Muscle layer of duodenum (tissue), 2 donors: ENCODE data around the gene TMIGD3.

Source experiments
- H3K27ac ChIP-seq: one replicate; pipeline ENCODE4 v1.7.0; 2013; ENCODE audit warnings: mild to moderate bottlenecking, low read length
- H3K27me3 ChIP-seq: one replicate; pipeline ENCODE4 v1.7.0; 2013; ENCODE audit warnings: low read depth, mild to moderate bottlenecking, control low read depth, low read length
- H3K36me3 ChIP-seq, 2 donors: one replicate each; pipeline ENCODE4 v1.7.0; 2013; ENCODE audit warnings: low read length in 2 of 2, control low read depth in 1 of 2, mild to moderate bottlenecking in 1 of 2; ENCODE audit not compliant: insufficient read depth in 2 of 2, control insufficient read depth in 1 of 2
- H3K4me1 ChIP-seq, 2 donors: one replicate each; pipeline ENCODE4 v1.7.0; 2013; ENCODE audit warnings: low read length in 2 of 2, mild to moderate bottlenecking in 2 of 2, control low read depth in 1 of 2, moderate library complexity in 1 of 2; ENCODE audit not compliant: insufficient read depth in 2 of 2, control insufficient read depth in 1 of 2
- H3K4me3 ChIP-seq, 2 donors: one replicate each; pipeline ENCODE4 v1.7.0; 2013; ENCODE audit warnings: low read length in 2 of 2, low read depth in 1 of 2, mild to moderate bottlenecking in 1 of 2
- H3K9me3 ChIP-seq, 2 donors: one replicate each; pipeline ENCODE4 v1.7.0; 2013; ENCODE audit warnings: low read length in 2 of 2, control low read depth in 1 of 2, mild to moderate bottlenecking in 1 of 2; ENCODE audit not compliant: control insufficient read depth in 1 of 2
- donor health status: healthy.

TMIGD3 gene

GRCh38 chr1:111484391-111485026, 18.9 kb downstream of the TMIGD3 start:
- no peaks in the 10 kb centered on the region for H3K9me3 ChIP-seq
- H3K27ac ChIP-seq: no peak overlapping the region
- H3K27me3 ChIP-seq: no peaks in the 10 kb centered on the region
- H3K4me3 ChIP-seq: no peak overlapping the region
- no peaks in the 10 kb centered on the region for H3K36me3 ChIP-seq
- H3K4me1 ChIP-seq: peaks cover 0 to 5% of the 10 kb centered on the region in 2 donors

DNA sequence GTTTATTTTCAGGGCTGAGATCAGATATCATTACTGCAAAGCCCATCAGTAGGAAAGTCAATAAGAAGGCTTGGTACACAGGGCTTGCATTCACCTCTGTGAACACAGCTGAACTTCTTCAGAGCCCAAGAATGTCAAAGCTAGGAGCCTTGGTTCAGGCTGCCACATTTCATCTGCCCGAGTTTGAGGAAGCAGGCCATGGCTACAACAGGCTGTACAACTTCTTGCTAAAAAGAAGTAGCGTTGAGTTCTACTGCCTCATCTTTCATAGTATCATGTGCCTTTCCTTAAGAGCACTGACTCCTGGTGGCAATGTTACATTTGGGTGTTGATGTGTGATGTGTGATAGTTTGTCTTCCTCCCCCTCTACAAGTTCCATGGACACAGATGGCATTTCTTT, 19.6 kb downstream of the TMIGD3 start:
- no peaks in the 10 kb centered on the region for H3K27me3 ChIP-seq
- peaks cover 0 to 5% of the 10 kb centered on the region in 2 donors for H3K4me1 ChIP-seq
- H3K4me3 ChIP-seq: no peak overlapping the region
- no peaks in the 10 kb centered on the region for H3K9me3 ChIP-seq
- H3K36me3 ChIP-seq: no peaks in the 10 kb centered on the region
- no peak overlapping the region for H3K27ac ChIP-seq

DNA sequence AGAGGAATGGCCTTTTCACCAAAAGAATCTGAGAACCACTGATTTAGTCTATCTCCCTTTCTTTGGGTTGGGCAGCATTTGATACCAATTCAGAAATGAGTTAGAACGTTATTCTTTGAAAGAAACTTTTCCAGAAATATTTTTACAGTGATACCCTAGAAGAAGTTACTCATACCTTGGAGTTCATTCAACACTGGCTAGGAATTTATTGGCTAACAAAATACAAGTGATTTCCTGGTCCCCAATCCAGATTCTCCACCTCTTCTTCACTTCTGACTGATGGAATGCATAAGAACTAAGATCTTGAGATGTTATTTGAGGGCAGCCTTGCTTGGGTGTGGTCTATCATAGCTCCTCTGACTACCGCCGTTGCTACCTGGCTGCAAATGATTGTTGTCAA, 20.3 kb downstream of the TMIGD3 start:
- no peak overlapping the region for H3K27ac ChIP-seq

GRCh38 chr1:111481387-111482221, 21.8 kb downstream of the TMIGD3 start:
- no peaks in the 10 kb centered on the region for H3K9me3 ChIP-seq
- H3K27me3 ChIP-seq: no peaks in the 10 kb centered on the region
- H3K4me1 ChIP-seq: peaks cover 0 to 5% of the 10 kb centered on the region in 2 donors
- no peak overlapping the region for H3K27ac ChIP-seq
- no peaks in the 10 kb centered on the region for H3K36me3 ChIP-seq
- no peak overlapping the region for H3K4me3 ChIP-seq

More for the DNA sequence above, 20.3 kb downstream of the TMIGD3 start:
- Histone ChIP-seq H3K36me3 (no peaks in the 10 kb centered on the region), H3K27me3 (no peaks in the 10 kb centered on the region), H3K9me3 (no peaks in the 10 kb centered on the region), H3K4me1 (peaks cover 0 to 5% of the 10 kb centered on the region in 2 donors), H3K4me3 (no peak overlapping the region)

- Histone ChIP-seq H3K4me1 (peaks cover 0 to 5% of the 10 kb centered on the region in 2 donors), H3K27ac (no peak overlapping the region)
Measured at GRCh38 chr1:111480674-111481073, 22.8 kb downstream of the TMIGD3 start.

DNA sequence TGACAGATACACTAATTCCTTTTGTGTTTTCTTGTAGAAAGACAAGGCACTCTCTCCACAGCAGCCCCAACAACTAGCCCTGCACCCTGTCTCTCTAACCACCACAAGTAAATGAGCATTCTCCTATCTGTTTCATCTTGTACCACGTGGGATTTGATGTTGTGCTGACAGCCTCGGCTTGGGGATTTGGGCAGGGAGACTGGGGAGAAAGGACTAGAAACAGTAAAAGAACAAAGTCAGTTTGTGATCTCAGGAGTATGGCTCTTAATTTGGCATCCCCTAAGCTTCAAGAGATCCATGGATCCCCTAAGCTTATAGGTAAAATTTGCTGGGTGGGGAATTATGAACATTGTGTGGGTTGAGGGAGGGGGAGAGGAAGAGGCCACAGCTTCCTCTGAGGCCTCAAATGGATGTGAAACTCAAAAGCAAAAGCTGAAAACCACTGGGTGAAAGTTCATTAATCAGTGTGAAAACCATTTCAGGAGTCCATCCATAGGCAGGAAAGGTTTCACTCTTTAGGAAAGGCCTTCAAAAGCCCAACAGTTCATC, 26.6 kb downstream of the TMIGD3 start:
- Histone ChIP-seq H3K4me1 (peaks cover 0 to 3% of the 10 kb centered on the region in 2 donors), H3K9me3 (no peaks in the 10 kb centered on the region), H3K4me3 (no peak overlapping the region), H3K27me3 (no peaks in the 10 kb centered on the region), H3K27ac (peak overlapping the region; percentile 72), H3K36me3 (peaks cover 0 to 6% of the 10 kb centered on the region in 2 donors)

More at GRCh38 chr1:111480674-111481073, 22.8 kb downstream of the TMIGD3 start:
- H3K27me3 ChIP-seq: no peaks in the 10 kb centered on the region
- H3K4me3 ChIP-seq: no peak overlapping the region
- no peaks in the 10 kb centered on the region for H3K9me3 ChIP-seq
- H3K36me3 ChIP-seq: no peaks in the 10 kb centered on the region

GRCh38 chr1:111476214-111476613, 27.2 kb downstream of the TMIGD3 start:
- peak overlapping the region in 1 of 2 donors; percentile 7 for H3K4me3 ChIP-seq
- H3K27me3 ChIP-seq: no peaks in the 10 kb centered on the region
- H3K36me3 ChIP-seq: peaks cover 0 to 9% of the 10 kb centered on the region in 2 donors
- H3K27ac ChIP-seq: peak overlapping the region; percentile 72
- H3K9me3 ChIP-seq: no peaks in the 10 kb centered on the region
- no peaks in the 10 kb centered on the region for H3K4me1 ChIP-seq

- Histone ChIP-seq H3K27me3 (no peaks in the 10 kb centered on the region), H3K4me3 (peak overlapping the region in 1 of 2 donors; percentile 7), H3K9me3 (no peaks in the 10 kb centered on the region), H3K27ac (peak overlapping the region; percentile 72), H3K36me3 (peaks cover 0 to 14% of the 10 kb centered on the region in 2 donors), H3K4me1 (no peaks in the 10 kb centered on the region)
Measured at GRCh38 chr1:111475701-111476100, 27.7 kb downstream of the TMIGD3 start.

DNA sequence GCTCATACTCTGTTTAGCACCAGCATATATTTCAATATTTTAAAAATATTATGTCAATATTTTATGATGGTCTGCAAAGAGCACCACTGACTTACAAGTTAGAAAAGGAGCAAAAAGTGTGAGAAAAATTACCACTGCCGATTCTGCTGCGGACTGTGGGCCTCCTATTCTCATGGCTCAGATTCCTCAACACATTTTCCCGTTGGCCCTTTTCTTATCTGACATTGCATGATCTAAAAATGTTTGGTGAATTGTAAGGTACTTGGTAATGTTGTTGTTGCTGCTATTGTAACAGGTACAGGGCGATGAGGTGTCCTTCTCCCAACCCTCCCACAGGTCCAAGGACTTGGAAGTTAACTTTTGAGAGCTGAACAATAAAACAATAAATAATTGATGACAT, 28.9 kb downstream of the TMIGD3 start:
- Histone ChIP-seq H3K9me3 (no peaks in the 10 kb centered on the region), H3K36me3 (peaks cover 10 to 26% of the 10 kb centered on the region in 2 donors), H3K27me3 (no peaks in the 10 kb centered on the region), H3K4me3 (peak overlapping the region; percentile 40 to 57), H3K27ac (peak overlapping the region; percentile 93), H3K4me1 (no peaks in the 10 kb centered on the region)

GRCh38 chr1:111474106-111474505, 29.3 kb downstream of the TMIGD3 start:
- Histone ChIP-seq H3K36me3 (peaks cover 11 to 30% of the 10 kb centered on the region in 2 donors), H3K27ac (peak overlapping the region; percentile 93), H3K4me1 (no peaks in the 10 kb centered on the region), H3K4me3 (peak overlapping the region; percentile 40 to 57), H3K27me3 (no peaks in the 10 kb centered on the region), H3K9me3 (no peaks in the 10 kb centered on the region)

DNA sequence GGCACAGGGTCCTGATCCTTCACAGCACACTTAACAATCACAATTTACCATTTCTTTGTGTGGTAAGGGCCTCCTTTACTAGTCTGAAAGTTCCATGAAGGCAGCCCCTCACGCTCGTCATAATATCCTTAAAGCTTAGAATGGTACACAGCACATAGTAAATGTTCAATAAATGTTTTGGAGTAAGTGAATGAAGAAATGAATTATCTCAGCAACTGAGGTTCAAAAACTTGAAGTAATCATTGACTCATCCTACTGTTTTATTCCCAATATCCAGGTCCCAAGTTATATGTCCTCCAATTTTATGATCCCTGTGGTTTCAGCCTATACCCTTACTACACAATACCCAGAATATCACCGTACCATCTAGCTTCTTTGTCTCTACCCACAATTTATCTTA, 31.9 kb downstream of the TMIGD3 start:
- peaks cover 11 to 49% of the 10 kb centered on the region in 2 donors for H3K36me3 ChIP-seq
- no peaks in the 10 kb centered on the region for H3K4me1 ChIP-seq
- H3K4me3 ChIP-seq: no peak overlapping the region
- H3K27ac ChIP-seq: peak overlapping the region; percentile 32
- no peaks in the 10 kb centered on the region for H3K27me3 ChIP-seq
- H3K9me3 ChIP-seq: no peaks in the 10 kb centered on the region
